ENCODE measurements around the gene FSHR.

DNA sequence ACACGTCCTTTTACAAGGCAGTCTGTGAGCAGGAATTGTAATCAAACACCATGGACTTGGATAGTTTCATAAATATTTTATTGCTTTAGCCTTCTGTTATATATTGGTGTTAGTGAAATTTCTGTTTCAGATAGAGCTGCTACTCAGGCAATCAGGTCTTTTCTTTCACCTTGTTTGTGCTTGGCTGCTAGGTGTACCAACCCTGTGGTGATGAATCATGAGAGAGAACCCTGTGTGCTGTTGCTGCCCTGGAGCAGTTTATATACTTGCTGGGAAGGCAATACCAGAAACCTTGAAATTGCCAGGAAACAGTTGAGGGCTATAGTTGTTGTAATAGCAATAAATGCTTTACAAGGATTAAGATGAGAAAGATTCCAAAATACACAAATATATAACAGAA is 84.5 kb downstream of the FSHR start:
- TF ChIP-seq, protein P1, sequence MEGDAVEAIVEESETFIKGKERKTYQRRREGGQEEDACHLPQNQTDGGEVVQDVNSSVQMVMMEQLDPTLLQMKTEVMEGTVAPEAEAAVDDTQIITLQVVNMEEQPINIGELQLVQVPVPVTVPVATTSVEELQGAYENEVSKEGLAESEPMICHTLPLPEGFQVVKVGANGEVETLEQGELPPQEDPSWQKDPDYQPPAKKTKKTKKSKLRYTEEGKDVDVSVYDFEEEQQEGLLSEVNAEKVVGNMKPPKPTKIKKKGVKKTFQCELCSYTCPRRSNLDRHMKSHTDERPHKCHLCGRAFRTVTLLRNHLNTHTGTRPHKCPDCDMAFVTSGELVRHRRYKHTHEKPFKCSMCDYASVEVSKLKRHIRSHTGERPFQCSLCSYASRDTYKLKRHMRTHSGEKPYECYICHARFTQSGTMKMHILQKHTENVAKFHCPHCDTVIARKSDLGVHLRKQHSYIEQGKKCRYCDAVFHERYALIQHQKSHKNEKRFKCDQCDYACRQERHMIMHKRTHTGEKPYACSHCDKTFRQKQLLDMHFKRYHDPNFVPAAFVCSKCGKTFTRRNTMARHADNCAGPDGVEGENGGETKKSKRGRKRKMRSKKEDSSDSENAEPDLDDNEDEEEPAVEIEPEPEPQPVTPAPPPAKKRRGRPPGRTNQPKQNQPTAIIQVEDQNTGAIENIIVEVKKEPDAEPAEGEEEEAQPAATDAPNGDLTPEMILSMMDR (conservative IDR thresholded peaks at IDR 0.05; ENCODE audit: low read depth, low read length) = no peak
- no peak for TF ChIP-seq EZH2phosphoT487 (IDR thresholded peaks at IDR 0.05; ENCODE audit: borderline replicate concordance, low read length)
- no peak for TF ChIP-seq EZH2 (IDR thresholded peaks at IDR 0.05; ENCODE audit: low read length, unreplicated experiment)

Data from PC-3 (cell line).